Stimulated activated CD4-positive, alpha-beta T cell treated with anti-CD3 and anti-CD28 coated beads, Interleukin-1b, Interleukin-23, amount 100 ng/mL, for 24 hours (primary cell): ENCODE measurements around the gene VSTM2B.

Experiments
- DNase-seq, 4 experiments: peaks; one replicate each; pipeline ENCODE4 v3.0.0-alpha.2; 2020; ENCODE audit warnings: low read depth in 4 of 4, low spot score in 1 of 4

VSTM2B gene

GRCh38 chr19:29515233-29515619 lies 10.6 kb upstream of the VSTM2B start:
- no peak for DNase-seq

GRCh38 chr19:29515706-29516357 lies 10.0 kb upstream of the VSTM2B start:
- DNase-seq, result no peak

- DNase-seq, result no peak
These were observed 9.5 kb upstream of the VSTM2B start for GRCh38 chr19:29516358-29516725.

- no peak for DNase-seq
These were observed 8.9 kb upstream of the VSTM2B start for GRCh38 chr19:29516821-29517395.

GRCh38 chr19:29517412-29517811 lies 8.4 kb upstream of the VSTM2B start:
- DNase-seq, result no peak

- DNase-seq, result no peak
These were observed 7.8 kb upstream of the VSTM2B start for GRCh38 chr19:29517946-29518345.

GRCh38 chr19:29519146-29519545 lies 6.6 kb upstream of the VSTM2B start:
- no peak for DNase-seq

- no peak for DNase-seq
These were observed 5.9 kb upstream of the VSTM2B start for GRCh38 chr19:29519931-29520330.

- no peak for DNase-seq
These were observed 5.4 kb upstream of the VSTM2B start for GRCh38 chr19:29520390-29520789.

- DNase-seq, result no peak
These were observed 4.3 kb upstream of the VSTM2B start for GRCh38 chr19:29521291-29522075.

- DNase-seq, result no peak
These were observed 2.2 kb upstream of the VSTM2B start for GRCh38 chr19:29523568-29523967.

- no peak for DNase-seq
These were observed 1.4 kb upstream of the VSTM2B start for GRCh38 chr19:29524201-29524911.

- DNase-seq, result no peak
These were observed 622 bp upstream of the VSTM2B start for GRCh38 chr19:29524912-29525831.

GRCh38 chr19:29526730-29527499 lies 1.1 kb downstream of the VSTM2B start:
- DNase-seq, result peak in 1 of 4 experiments; percentile 40

GRCh38 chr19:29527500-29528328 lies 1.9 kb downstream of the VSTM2B start:
- no peak for DNase-seq

GRCh38 chr19:29528350-29528945 lies 2.7 kb downstream of the VSTM2B start:
- peak; percentile 29 to 63 (median 49) for DNase-seq

GRCh38 chr19:29528946-29529645 lies 3.3 kb downstream of the VSTM2B start:
- DNase-seq, result no peak
